NCI-H1436 treated with DMSO at 0.1 percent for 48 hours (cell line): ENCODE results near the gene GPR37.

ENCODE experiments used
- DNase-seq: peaks from one replicate; lab custom pipeline; 2025; lab: John Stamatoyannopoulos, UW

GPR37 gene

GRCh38 chr7:124724507-124725192 lies 40.9 kb downstream of the GPR37 start:
- DNase-seq: no peak

- DNase-seq: no peak
These were observed 41.5 kb downstream of the GPR37 start for GRCh38 chr7:124724079-124724478.

- DNase-seq: no peak
These were observed 42.6 kb downstream of the GPR37 start for GRCh38 chr7:124723012-124723411.

GRCh38 chr7:124722292-124722691 lies 43.3 kb downstream of the GPR37 start:
- DNase-seq: no peak

DNA sequence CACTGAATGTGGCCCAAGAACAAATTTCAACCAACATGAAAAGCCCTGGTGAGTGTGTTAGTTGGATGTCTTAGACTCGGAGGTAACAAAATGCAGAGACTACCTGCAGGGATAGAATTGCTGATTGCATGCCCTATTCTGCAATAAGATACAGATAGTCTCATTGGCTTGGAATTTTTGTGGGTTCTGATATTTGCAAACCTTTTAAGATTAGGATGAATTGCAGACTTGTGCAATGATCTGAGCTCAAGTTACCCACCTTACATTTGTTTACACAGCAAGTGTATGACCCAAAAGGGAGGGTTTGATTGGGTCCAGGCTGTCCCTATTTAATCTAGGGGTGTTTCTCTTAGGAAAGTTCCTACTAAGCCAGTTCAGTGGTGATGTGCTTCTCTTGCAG lies 45.4 kb downstream of the GPR37 start:
- DNase-seq: no peak

- DNase-seq: no peak
These were observed 47.4 kb downstream of the GPR37 start for GRCh38 chr7:124718032-124718766.

DNA sequence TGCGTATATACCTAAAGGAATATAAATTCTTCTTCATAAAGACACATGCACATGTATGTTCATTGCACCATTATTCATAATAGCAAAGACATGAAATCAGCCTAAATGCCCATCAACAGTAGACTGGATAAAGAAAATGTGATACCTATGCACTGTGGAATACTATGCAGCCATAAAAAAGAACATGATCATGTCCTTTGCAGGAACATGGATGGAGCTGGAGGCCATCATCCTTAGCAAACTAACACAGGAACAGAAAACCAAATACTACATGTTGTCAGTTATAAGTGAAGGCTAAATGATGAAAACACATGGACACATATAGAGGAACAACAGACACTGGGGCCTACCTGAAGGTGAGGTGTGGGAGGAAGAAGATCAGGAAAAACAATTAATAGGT lies 48.7 kb downstream of the GPR37 start:
- DNase-seq: no peak

GRCh38 chr7:124713086-124713485 lies 52.5 kb downstream of the GPR37 start:
- DNase-seq: no peak

- no peak for DNase-seq
These were observed 53.6 kb downstream of the GPR37 start for GRCh38 chr7:124712017-124712416.

DNA sequence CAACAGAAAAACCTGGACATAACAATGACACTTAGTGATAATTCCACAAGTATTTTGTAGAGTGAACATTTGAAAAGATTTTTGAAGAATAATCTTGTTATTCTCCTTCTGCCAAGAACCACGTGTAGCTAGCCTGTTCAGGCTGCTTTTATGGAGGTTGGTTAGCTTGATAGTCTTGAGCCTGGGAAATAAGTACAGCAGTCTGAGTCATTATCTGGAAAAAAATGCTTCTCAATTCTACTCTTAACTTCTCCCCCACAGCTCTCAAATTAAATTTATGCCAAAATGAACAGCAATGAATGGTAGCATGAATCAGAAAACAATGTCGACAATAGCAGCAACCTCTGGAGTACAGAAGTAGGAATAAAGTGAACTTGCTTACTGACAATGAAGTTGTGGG lies 63.2 kb downstream of the GPR37 start:
- no peak for DNase-seq

DNA sequence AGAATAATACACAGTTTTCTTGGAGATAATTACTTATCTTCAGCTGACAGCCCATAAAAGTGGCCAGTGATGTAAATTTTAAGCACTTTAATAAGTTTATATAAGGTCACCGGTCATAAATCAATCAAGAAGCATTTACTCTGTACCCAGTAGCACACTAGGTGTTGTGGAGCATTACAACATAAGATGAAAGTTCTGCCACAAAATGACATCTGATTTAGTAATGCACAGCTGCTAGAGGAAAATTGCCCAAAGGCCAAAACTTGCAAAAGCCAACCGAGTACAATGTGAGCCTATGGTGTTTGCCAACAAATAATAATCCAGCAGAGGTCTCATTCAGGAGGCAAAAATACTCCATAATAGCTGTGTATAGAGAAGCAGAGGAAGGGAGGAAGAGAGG lies 63.6 kb downstream of the GPR37 start:
- DNase-seq: no peak

GRCh38 chr7:124700655-124701054 lies 64.9 kb downstream of the GPR37 start:
- DNase-seq: no peak

DNA sequence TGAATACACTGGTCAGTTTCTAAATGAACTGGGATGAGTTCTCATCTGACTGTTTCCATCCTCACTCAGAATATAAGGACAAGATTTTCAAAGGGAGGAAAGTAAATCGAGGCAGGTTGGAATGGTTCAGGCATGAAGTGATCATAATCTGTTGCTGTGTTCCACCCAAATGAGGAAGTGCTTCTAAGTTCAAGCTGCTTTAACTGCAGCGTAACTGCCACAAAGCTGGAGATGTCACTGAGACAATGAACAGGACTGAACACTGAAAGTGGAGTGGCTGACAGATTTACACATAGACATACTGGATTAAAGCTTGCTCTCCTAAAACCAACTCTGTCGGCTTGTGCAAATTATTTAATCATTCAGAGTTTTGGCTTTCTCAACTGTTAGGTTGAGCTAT lies 66.6 kb downstream of the GPR37 start:
- no peak for DNase-seq

DNA sequence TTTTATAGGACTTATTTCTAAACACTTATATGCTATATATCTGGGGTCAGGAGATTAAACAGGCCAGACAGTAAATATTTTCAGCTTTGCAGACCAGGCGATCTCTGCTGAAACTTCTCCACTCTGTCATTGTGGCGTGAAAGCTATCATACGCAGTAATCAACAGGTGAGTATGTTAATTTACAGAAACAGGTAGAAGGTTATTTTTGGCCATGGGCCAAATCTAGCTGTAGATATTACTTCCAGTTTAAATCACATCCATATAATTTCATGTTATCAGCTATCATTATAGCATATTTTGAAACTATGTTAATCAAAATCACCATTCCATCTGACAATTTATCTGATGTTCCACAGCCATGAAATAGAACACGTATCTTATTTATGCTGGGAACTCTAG lies 67.8 kb downstream of the GPR37 start:
- DNase-seq: no peak
